ENCODE measurements around the gene ILKAP.

ILKAP gene

DNA sequence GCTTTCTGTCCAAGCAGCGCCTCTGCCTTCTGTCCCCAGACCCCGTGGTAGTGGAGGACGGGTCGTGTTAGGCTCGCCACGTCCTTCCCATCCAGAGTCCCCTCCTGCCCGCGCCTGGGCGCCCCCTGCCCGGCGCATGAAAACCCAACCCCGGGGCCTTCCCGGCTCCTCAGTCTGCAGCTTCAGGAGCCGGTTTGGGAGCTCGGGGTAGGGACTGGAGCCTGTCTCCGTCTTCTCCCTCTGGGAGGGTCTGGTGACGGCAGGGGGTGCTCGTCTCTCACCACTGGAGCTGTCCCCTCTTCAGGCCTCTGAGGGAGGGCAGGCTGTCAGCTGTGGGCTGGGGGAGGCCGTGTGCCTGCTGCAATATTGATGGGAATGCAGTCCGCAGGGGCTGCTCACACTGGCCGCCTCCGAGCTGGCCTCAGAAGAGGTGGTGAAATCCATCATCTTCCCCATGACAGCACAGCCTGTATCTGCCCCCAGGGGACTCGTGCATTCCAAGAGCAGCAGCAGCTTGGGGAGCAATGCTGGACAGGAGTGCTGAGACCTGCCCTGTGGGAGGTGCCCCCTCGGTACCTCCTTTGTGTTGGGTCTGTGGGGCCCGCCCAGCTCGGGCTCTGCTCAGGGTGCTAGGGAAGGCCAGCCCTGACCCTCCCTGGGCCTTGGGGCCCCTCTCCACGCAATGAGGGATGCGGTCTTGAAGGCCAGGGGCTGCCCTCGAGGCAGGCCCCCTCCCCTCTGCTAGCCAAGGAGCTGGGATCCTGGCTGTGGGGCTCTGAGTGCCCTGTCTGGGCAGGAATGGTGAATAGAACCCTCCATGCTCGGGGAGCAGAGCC lies 82.8 kb downstream of the ILKAP start:
- Histone ChIP-seq H3K36me3 (ENCODE audit: insufficient read depth, low read length) (no peaks in the 10 kb centered on the region), H3K4me1 (ENCODE audit: insufficient read depth, low read length) (no peaks in the 10 kb centered on the region), H3K9me3 (ENCODE audit: control insufficient read depth, insufficient read depth, low read length) (no peaks in the 10 kb centered on the region), H3K9ac (ENCODE audit: low read depth, low read length) (no peak overlapping the region)

All from ES-I3 (cell line).